H1 (cell line): ENCODE measurements around the gene DAP. TPM values are rescaled to one million over a fixed set of nuclear protein-coding genes. Genes with fewer than 3 reads are reported as not detected.

Experiments
- CTCF ChIA-PET: fragments of 300-600 bp; sonication (Branson Sonifier 250); formaldehyde crosslinking; loops from one replicate; lab custom pipeline; 2021; ENCODE audit not compliant: partially characterized antibody; lab: Charles Lee
- POLR2A ChIA-PET: fragments of 300-600 bp; sonication (Branson Sonifier 250); formaldehyde crosslinking; loops from one replicate; lab custom pipeline; 2021; ENCODE audit warnings: inconsistent platforms; ENCODE audit not compliant: partially characterized antibody; lab: Charles Lee
- DNase-seq, 2 experiments: peaks; one replicate each; pipeline versions ENCODE4 v3.0.0 to v3.0.0-alpha.2; 2010 to 2022; ENCODE audit warnings: low spot score in 2 of 2, low read depth in 1 of 2, mixed read lengths in 1 of 2
- FAIRE-seq: peaks from 2 replicates; lab custom pipeline; 2011; peaks lifted over from hg19 to GRCh38; lab: Jason Lieb, UNC
- H2AFZ ChIP-seq: 2 replicates; pipeline ENCODE4 v1.8.1; 2012; ENCODE audit warnings: low read length, inconsistent platforms
- H2AK5ac ChIP-seq: 2 replicates; pipeline ENCODE4 v1.6.1; 2013; ENCODE audit warnings: low read depth, low read length
- H2BK120ac ChIP-seq: replicated peaks from 2 replicates; pipeline ENCODE3; 2013; ENCODE audit warnings: low read depth, low read length, inconsistent platforms
- H2BK12ac ChIP-seq: 2 replicates; pipeline ENCODE4 v1.6.1; 2013; ENCODE audit warnings: low read depth, low read length
- H2BK15ac ChIP-seq: 2 replicates; pipeline ENCODE4 v1.6.1; 2013; ENCODE audit warnings: low read length
- H2BK20ac ChIP-seq: 2 replicates; pipeline ENCODE4 v1.6.1; 2013; ENCODE audit warnings: low read length
- H2BK5ac ChIP-seq: 2 replicates; pipeline ENCODE4 v1.6.1; 2013; ENCODE audit warnings: low read depth, low read length
- H3K14ac ChIP-seq: 2 replicates; pipeline ENCODE4 v1.6.1; 2013; ENCODE audit warnings: inconsistent platforms; ENCODE audit not compliant: insufficient read length
- H3K18ac ChIP-seq: 2 replicates; pipeline ENCODE4 v1.6.1; 2013; ENCODE audit warnings: low read length; ENCODE audit errors: extremely low read depth
- H3K23ac ChIP-seq: 2 replicates; pipeline ENCODE4 v1.6.1; 2013; ENCODE audit warnings: inconsistent platforms; ENCODE audit not compliant: insufficient read length
- H3K23me2 ChIP-seq: 2 replicates; pipeline ENCODE4 v1.6.1; 2013; ENCODE audit warnings: low read depth, low read length
- H3K27ac ChIP-seq: 2 replicates; pipeline ENCODE4 v1.6.1; 2011; ENCODE audit warnings: low read depth, low read length, inconsistent platforms
- H3K27me3 ChIP-seq, 4 experiments: replicated peaks in 1 of 4; 1 replicate in 1 of 4; 2 replicates in 3 of 4; pipeline versions ENCODE4 v1.6.1 to v1.8.1; 2011 to 2013; ENCODE audit warnings: low read length in 3 of 4, mild to moderate bottlenecking in 3 of 4, inconsistent platforms in 2 of 4, mixed read lengths in 2 of 4, moderate library complexity in 1 of 4; ENCODE audit not compliant: control insufficient read depth in 3 of 4, insufficient read depth in 3 of 4; ENCODE audit errors: extremely low read depth in 1 of 4
- H3K36me3 ChIP-seq, 4 experiments: 2 replicates each; pipeline versions ENCODE4 v1.6.1 to v1.8.1; 2011 to 2013; ENCODE audit warnings: mild to moderate bottlenecking in 4 of 4, low read length in 3 of 4, moderate library complexity in 2 of 4, control low read depth in 1 of 4, inconsistent platforms in 1 of 4; ENCODE audit not compliant: insufficient read depth in 4 of 4, control insufficient read depth in 2 of 4
- H3K4ac ChIP-seq: replicated peaks from 2 replicates; pipeline ENCODE3; 2013; ENCODE audit warnings: low read length, low read depth, mixed read lengths, inconsistent platforms; ENCODE audit not compliant: insufficient read length
- H3K4me1 ChIP-seq, 4 experiments: replicated peaks in 1 of 4; 1 replicate in 1 of 4; 2 replicates in 3 of 4; pipeline versions ENCODE4 v1.6.1 to v1.8.1; 2011 to 2013; ENCODE audit warnings: low read length in 3 of 4, inconsistent platforms in 2 of 4, mixed read lengths in 1 of 4; ENCODE audit not compliant: insufficient read depth in 4 of 4, control insufficient read depth in 3 of 4
- H3K4me2 ChIP-seq, 2 experiments: 2 replicates each; pipeline versions ENCODE4 v1.6.1 to v1.8.1; 2011 to 2013; ENCODE audit warnings: low read depth in 2 of 2, low read length in 2 of 2, control low read depth in 1 of 2, inconsistent platforms in 1 of 2, mild to moderate bottlenecking in 1 of 2; ENCODE audit not compliant: insufficient read depth in 1 of 2
- H3K4me3 ChIP-seq, 4 experiments: fragments of 200-600, 300-600 bp in 1 of 4; sonication (generic), shearing (Covaris generic), sonication (Bioruptor Twin) in 1 of 4; 2 replicates each; pipeline versions ENCODE4 v1.5.1 to v1.8.1; 2011 to 2016; ENCODE audit warnings: low read length in 4 of 4, low read depth in 3 of 4, control low read depth in 2 of 4, inconsistent platforms in 2 of 4, mild to moderate bottlenecking in 2 of 4, mixed read lengths in 1 of 4, moderate library complexity in 1 of 4; ENCODE audit not compliant: insufficient read depth in 2 of 4; ENCODE audit errors: extremely low read depth in 1 of 4
- H3K56ac ChIP-seq: replicated peaks from 2 replicates; pipeline ENCODE3; 2013; ENCODE audit warnings: low read depth, mild to moderate bottlenecking, mixed read lengths, low read length, inconsistent platforms; ENCODE audit not compliant: insufficient read length
- H3K79me1 ChIP-seq: 2 replicates; pipeline ENCODE4 v1.6.1; 2013; ENCODE audit warnings: low read depth, low read length, control low read depth
- H3K79me2 ChIP-seq, 2 experiments: 2 replicates each; pipeline versions ENCODE4 v1.6.1 to v1.8.1; 2012 to 2013; ENCODE audit warnings: low read length in 2 of 2, mild to moderate bottlenecking in 2 of 2, inconsistent platforms in 1 of 2; ENCODE audit not compliant: insufficient read depth in 2 of 2, control insufficient read depth in 1 of 2
- H3K9ac ChIP-seq, 4 experiments: replicated peaks in 1 of 4; 1 replicate in 1 of 4; 2 replicates in 3 of 4; pipeline versions ENCODE4 v1.6.1 to v1.8.1; 2011 to 2013; ENCODE audit warnings: low read depth in 3 of 4, low read length in 3 of 4, control low read depth in 2 of 4, mild to moderate bottlenecking in 2 of 4, moderate library complexity in 2 of 4, inconsistent platforms in 1 of 4; ENCODE audit errors: extremely low read depth in 1 of 4
- H3K9me3 ChIP-seq, 2 experiments: 2 replicates each; pipeline versions ENCODE4 v1.6.1 to v1.8.1; 2012 to 2013; ENCODE audit warnings: mild to moderate bottlenecking in 2 of 2, moderate library complexity in 2 of 2, control low read depth in 1 of 2, inconsistent platforms in 1 of 2, low read depth in 1 of 2, low read length in 1 of 2, mixed read lengths in 1 of 2; ENCODE audit not compliant: insufficient read depth in 2 of 2
- H4K20me1 ChIP-seq, 2 experiments: replicated peaks in 1 of 2; 2 replicates each; pipeline versions ENCODE3 to v1.8.1; 2011 to 2013; ENCODE audit warnings: inconsistent platforms in 2 of 2, low read length in 2 of 2, mild to moderate bottlenecking in 1 of 2; ENCODE audit not compliant: insufficient read depth in 2 of 2, control insufficient read depth in 1 of 2
- H4K5ac ChIP-seq: 2 replicates; pipeline ENCODE4 v1.6.1; 2013; ENCODE audit warnings: low read length, low read depth, mixed read lengths, inconsistent platforms; ENCODE audit not compliant: insufficient read length
- H4K8ac ChIP-seq: 2 replicates; pipeline ENCODE4 v1.8.0; 2013; ENCODE audit warnings: mild to moderate bottlenecking, moderate library complexity, low read length, inconsistent platforms; ENCODE audit not compliant: insufficient read depth; ENCODE audit errors: extremely low read depth
- H4K91ac ChIP-seq: replicated peaks from 2 replicates; pipeline ENCODE3; 2013; ENCODE audit warnings: low read length, mixed read lengths, inconsistent platforms; ENCODE audit not compliant: insufficient read length
- BRCA1 ChIP-seq: IDR thresholded peaks from 2 replicates; pipeline ENCODE4 v1.6.1; 2012; ENCODE audit warnings: low read depth, low read length, improper control_type of control experiment
- CHD2 ChIP-seq: IDR thresholded peaks from 2 replicates; pipeline ENCODE4 v1.6.1; 2012; ENCODE audit warnings: low read length, improper control_type of control experiment
- KDM4A ChIP-seq: IDR thresholded peaks from one replicate; pipeline ENCODE4 v1.7.1; 2012; ENCODE audit warnings: low read depth, mild to moderate bottlenecking, moderate library complexity, low read length, inconsistent platforms; ENCODE audit not compliant: severe bottlenecking
- NRF1 ChIP-seq: IDR thresholded peaks from 2 replicates; pipeline ENCODE4 v1.6.1; 2011; ENCODE audit warnings: mild to moderate bottlenecking, low read depth, low read length, improper control_type of control experiment
- SUZ12 ChIP-seq: fragments of 200-600 bp; sonication (generic); IDR thresholded peaks from 2 replicates; pipeline ENCODE4 v1.6.1; 2012; ENCODE audit warnings: mild to moderate bottlenecking, inconsistent platforms, low read length, moderate library complexity, mixed read lengths
- TAF1 ChIP-seq: IDR thresholded peaks from 2 replicates; pipeline ENCODE4 v1.6.1; 2011; ENCODE audit warnings: mild to moderate bottlenecking, low read depth, low read length
- TEAD4 ChIP-seq: IDR thresholded peaks from 2 replicates; pipeline ENCODE4 v1.6.1; 2012; ENCODE audit warnings: low read depth, low read length, inconsistent platforms, mixed read lengths
- WGBS, 2 experiments: shearing (Covaris generic) in 1 of 2; methylation state at CpG; one replicate each; pipeline versions ENCODE4 v1.1.6 to v1.1.7; 2013 to 2015; ENCODE audit warnings: low lambda C conversion rate in 2 of 2, mixed read lengths in 2 of 2, inconsistent platforms in 1 of 2, low coverage in 1 of 2, missing lambda C conversion rate in 1 of 2; ENCODE audit not compliant: insufficient replicate concordance in 2 of 2, insufficient coverage in 1 of 2, insufficient read length in 1 of 2; ENCODE audit errors: extremely low coverage in 1 of 2, missing lambda C conversion rate in 1 of 2; 5-methylcytosine and 5-hydroxymethylcytosine counted together
- polyA plus RNA-seq, 7 experiments: library from polyadenylated mRNA; depleted of rRNA in 3 of 7; stranded (reverse) in 5 of 7; unstranded in 2 of 7; fragments of >200 nt in 5 of 7; fragments of 200-250 nt in 2 of 7; gene quantifications; 1 replicate in 5 of 7; 2 replicates in 1 of 7; 4 replicates in 1 of 7; pipeline versions ENCODE4 v1.2.1 to v1.2.3, GENCODE V29; 2011 to 2013; ENCODE audit warnings: missing spikeins in 2 of 7, mixed read lengths in 2 of 7
- total RNA-seq: library from RNA; stranded (reverse); fragmentation: NEBNext Ultra II Directional; extraction: Animal tissue kit (Norgen Biotek cat#: 25700); gene quantifications from 2 replicates; pipeline ENCODE4 v1.2.1, GENCODE V29; 2021
- TF ChIP-seq, protein P1 (sequence below): IDR thresholded peaks from 2 replicates; pipeline ENCODE4 v1.6.1; 2011; ENCODE audit warnings: low read depth, mild to moderate bottlenecking, low read length; ENCODE audit not compliant: insufficient read depth
- TF ChIP-seq, protein P2 (sequence below), 3 experiments: IDR thresholded peaks; 1 replicate in 2 of 3; 2 replicates in 1 of 3; pipeline versions ENCODE4 v1.5.1 to v1.6.1; 2011; ENCODE audit warnings: low read length in 3 of 3, mild to moderate bottlenecking in 3 of 3, inconsistent platforms in 2 of 3, low read depth in 1 of 3, moderate library complexity in 1 of 3; ENCODE audit not compliant: insufficient read depth in 1 of 3; ENCODE audit errors: control extremely low read depth in 1 of 3
- TF ChIP-seq, protein P3 (sequence below): IDR thresholded peaks from 2 replicates; pipeline ENCODE4 v1.6.1; 2012; ENCODE audit warnings: inconsistent platforms

Gene DAP
- total and polyA plus RNA-seq, 2 of the 8 experiments (the other 6 are each of a cell fraction or from before 2014, with no cell fraction given), result 26.2 to 44.4 TPM

- H3K23ac ChIP-seq, result no peak overlapping the region
- no peak overlapping the region for H3K56ac ChIP-seq
- H3K23me2 ChIP-seq, result no peaks in the 10 kb centered on the region; the same call in 1 of the 2 replicates
- H3K4me1 ChIP-seq, result no peaks in the 10 kb centered on the region
- POLR2A ChIA-PET, result no interaction called here
- peaks cover 0 to 3% (median 0%) of the 10 kb centered on the region in 4 experiments; a peak in 3 of 8 replicates for H3K36me3 ChIP-seq
- H3K27ac ChIP-seq, result no peak overlapping the region
- DNase-seq (no peak), FAIRE-seq (no peak)
- H3K4me2 ChIP-seq, result no peak overlapping the region
- H2BK5ac ChIP-seq, result no peak overlapping the region
- no peak overlapping the region for H3K4me3 ChIP-seq
- no peaks in the 10 kb centered on the region; the same call in 1 of the 2 replicates for H3K79me1 ChIP-seq
- H2AFZ ChIP-seq, result no peak overlapping the region
- CTCF ChIA-PET, result no interaction called here
- no peaks in the 10 kb centered on the region for H3K27me3 ChIP-seq
- 83% methylated on average over 2 of the region's 2 CpGs; no CpG with 5 or more reads in 1 of the 2 experiments for WGBS, 2 experiments
- H4K5ac ChIP-seq, result no peak overlapping the region
- no peak overlapping the region for H2BK12ac ChIP-seq
- no peak overlapping the region for H4K8ac ChIP-seq
- no peak overlapping the region for H2BK15ac ChIP-seq
- no peak overlapping the region for H2AK5ac ChIP-seq
- H3K14ac ChIP-seq, result no peak overlapping the region
- no peak overlapping the region for H4K91ac ChIP-seq
- no peak overlapping the region for H3K18ac ChIP-seq
- H3K9ac ChIP-seq, result no peak overlapping the region
- no peak overlapping the region for H2BK20ac ChIP-seq
- no peaks in the 10 kb centered on the region for H3K79me2 ChIP-seq
- H3K9me3 ChIP-seq, result no peaks in the 10 kb centered on the region
- no peak overlapping the region for H2BK120ac ChIP-seq
- H3K4ac ChIP-seq, result no peak overlapping the region
- H4K20me1 ChIP-seq, result peaks cover 0 to 1% of the 10 kb centered on the region in 2 experiments
- TF ChIP-seq KDM4A, result no peak
- TF ChIP-seq, protein P1, sequence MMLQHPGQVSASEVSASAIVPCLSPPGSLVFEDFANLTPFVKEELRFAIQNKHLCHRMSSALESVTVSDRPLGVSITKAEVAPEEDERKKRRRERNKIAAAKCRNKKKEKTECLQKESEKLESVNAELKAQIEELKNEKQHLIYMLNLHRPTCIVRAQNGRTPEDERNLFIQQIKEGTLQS, result no peak
- TF ChIP-seq CHD2, result no peak
- TF ChIP-seq, protein P2, sequence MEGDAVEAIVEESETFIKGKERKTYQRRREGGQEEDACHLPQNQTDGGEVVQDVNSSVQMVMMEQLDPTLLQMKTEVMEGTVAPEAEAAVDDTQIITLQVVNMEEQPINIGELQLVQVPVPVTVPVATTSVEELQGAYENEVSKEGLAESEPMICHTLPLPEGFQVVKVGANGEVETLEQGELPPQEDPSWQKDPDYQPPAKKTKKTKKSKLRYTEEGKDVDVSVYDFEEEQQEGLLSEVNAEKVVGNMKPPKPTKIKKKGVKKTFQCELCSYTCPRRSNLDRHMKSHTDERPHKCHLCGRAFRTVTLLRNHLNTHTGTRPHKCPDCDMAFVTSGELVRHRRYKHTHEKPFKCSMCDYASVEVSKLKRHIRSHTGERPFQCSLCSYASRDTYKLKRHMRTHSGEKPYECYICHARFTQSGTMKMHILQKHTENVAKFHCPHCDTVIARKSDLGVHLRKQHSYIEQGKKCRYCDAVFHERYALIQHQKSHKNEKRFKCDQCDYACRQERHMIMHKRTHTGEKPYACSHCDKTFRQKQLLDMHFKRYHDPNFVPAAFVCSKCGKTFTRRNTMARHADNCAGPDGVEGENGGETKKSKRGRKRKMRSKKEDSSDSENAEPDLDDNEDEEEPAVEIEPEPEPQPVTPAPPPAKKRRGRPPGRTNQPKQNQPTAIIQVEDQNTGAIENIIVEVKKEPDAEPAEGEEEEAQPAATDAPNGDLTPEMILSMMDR (IDR thresholded peaks at IDR 0.05; ENCODE audit: control extremely low read depth in 1 of 3, insufficient read depth in 1 of 3, low read depth in 1 of 3, low read length in 3 of 3), result no peak
- TF ChIP-seq TEAD4, result no peak
- TF ChIP-seq, protein P3, sequence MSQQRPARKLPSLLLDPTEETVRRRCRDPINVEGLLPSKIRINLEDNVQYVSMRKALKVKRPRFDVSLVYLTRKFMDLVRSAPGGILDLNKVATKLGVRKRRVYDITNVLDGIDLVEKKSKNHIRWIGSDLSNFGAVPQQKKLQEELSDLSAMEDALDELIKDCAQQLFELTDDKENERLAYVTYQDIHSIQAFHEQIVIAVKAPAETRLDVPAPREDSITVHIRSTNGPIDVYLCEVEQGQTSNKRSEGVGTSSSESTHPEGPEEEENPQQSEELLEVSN, result no peak
- TF ChIP-seq SUZ12, result no peak
- no peak for TF ChIP-seq NRF1
- no peak for TF ChIP-seq TAF1
- no peak for TF ChIP-seq BRCA1
These were observed 27.6 kb downstream of the DAP start for GRCh38 chr5:10733426-10733825.
